ENCODE results near the gene LRSAM1.
A peak's percentile ranks its signal among the peaks of the same experiment; 100 is the strongest.

The LRSAM1 gene

GRCh38 chr9:127535834-127536233 lies 84.5 kb downstream of the LRSAM1 start:
- DNase-seq (ENCODE audit: low spot score): peak; percentile 81

GRCh38 chr9:127536499-127536898 lies 85.2 kb downstream of the LRSAM1 start:
- no peak for DNase-seq (ENCODE audit: low spot score)

DNA sequence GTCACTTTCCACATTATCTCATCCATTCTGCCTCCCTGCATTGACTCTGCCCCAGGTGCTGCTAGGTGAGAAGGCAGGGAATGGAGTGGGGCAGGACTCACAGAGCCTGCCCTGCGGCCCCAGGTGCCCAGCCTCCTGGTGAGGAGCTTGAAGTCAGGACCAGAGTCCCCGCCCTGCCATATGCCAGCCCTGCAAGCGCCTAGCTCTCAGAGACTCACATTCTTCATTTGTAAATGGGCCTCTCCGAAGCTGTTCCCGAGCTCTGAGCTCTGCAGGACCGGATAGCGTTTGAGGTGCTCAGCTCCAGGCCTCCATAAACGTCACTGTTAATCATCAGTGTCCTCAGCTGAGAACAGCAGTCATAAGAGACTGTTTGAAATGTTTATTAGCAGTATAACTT lies 85.7 kb downstream of the LRSAM1 start:
- DNase-seq (ENCODE audit: low spot score): peak; percentile 53

DNA sequence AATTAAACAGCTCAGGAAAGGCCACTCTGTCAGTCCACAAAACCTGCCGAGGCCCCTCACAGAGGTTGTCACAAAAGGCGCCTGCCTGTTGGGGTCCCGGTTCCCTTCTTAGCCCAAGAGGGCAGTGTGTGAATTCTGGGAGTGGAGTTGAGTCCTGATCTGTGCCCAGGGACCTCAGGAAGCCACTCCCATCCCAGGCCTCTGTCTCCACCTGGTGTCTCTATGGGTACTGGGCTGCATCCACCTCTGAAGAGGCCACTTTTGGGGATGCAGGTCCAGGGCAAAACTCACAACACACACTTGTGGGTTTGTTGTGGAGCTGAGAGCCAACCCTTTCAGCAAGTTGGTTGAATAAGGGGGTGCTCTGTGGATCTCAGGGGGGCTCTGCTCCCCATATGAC lies 86.5 kb downstream of the LRSAM1 start:
- DNase-seq (ENCODE audit: low spot score): no peak

DNA sequence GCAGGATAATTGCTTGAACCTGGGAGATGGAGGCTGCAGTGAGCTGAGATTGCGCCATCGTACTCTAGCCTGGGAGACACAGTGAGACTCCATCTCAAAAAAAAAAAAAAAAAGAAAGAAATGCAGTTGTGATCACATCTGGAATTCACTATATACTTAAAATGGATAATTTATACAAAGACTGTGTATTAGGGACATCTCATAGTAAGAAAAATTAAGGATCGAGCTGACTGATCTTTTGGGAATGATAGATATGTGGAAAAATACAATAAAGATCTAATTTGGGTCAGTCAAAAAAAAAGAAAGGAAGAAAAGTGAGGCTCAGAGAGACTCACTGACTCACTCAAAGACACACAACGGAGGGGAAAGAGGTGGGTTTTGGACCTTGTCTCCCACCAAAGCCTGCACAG lies 87.5 kb downstream of the LRSAM1 start:
- DNase-seq (ENCODE audit: low spot score): peak; percentile 65

- DNase-seq (ENCODE audit: low spot score): peak; percentile 79
Observed at GRCh38 chr9:127539259-127539981, 88.1 kb downstream of the LRSAM1 start.

GRCh38 chr9:127539982-127540663 lies 88.8 kb downstream of the LRSAM1 start:
- DNase-seq (ENCODE audit: low spot score): no peak

GRCh38 chr9:127540664-127541041 lies 89.3 kb downstream of the LRSAM1 start:
- no peak for DNase-seq (ENCODE audit: low spot score)

- no peak for DNase-seq (ENCODE audit: low spot score)
Observed at GRCh38 chr9:127541176-127541575, 89.9 kb downstream of the LRSAM1 start.

DNA sequence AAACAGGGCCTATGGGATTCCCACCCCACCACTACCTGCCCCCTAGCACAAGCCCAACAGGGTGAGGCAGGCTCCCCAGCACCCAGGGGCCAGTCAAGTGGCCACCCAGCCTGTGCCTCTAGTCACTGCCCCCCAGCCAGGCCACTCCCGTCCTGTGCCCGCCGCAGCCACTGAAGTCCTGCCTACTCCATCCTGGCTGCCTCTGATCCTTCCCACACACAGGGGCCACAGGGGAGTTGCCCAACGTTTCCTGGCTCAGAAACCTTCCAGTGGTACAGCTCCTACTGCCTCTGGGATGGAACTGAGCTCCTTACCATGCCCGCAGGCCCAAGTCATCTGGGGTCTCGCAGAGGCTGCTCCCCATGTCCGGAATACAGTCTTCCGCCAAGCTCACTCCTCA lies 90.6 kb downstream of the LRSAM1 start:
- DNase-seq (ENCODE audit: low spot score): peak; percentile 67

GRCh38 chr9:127543221-127543620 lies 91.9 kb downstream of the LRSAM1 start:
- no peak for DNase-seq (ENCODE audit: low spot score)

GRCh38 chr9:127543973-127544533 lies 92.7 kb downstream of the LRSAM1 start:
- no peak for DNase-seq (ENCODE audit: low spot score)

GRCh38 chr9:127545196-127546124 lies 94.2 kb downstream of the LRSAM1 start:
- peak; percentile 65 for DNase-seq (ENCODE audit: low spot score)

GRCh38 chr9:127546125-127546832 lies 95.0 kb downstream of the LRSAM1 start:
- DNase-seq (ENCODE audit: low spot score): no peak

GRCh38 chr9:127548352-127548881 lies 97.1 kb downstream of the LRSAM1 start:
- no peak for DNase-seq (ENCODE audit: low spot score)

DNA sequence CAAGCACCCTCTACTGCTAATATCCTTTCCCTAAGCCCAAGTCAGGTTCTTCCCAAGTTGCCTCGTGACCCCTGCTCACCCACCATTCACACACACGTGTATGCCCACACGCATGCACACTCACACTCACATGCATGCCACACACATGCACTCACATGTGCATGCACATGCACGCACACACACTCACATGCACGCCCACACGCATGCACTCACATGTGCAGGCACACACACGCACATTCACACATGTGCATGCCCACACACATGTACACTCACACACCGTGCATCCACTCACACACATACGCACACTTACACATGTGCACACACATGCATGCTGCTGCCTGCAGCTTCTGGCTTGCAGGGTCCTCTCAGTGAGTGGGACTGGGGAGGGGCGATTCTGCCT lies 97.9 kb downstream of the LRSAM1 start:
- DNase-seq (ENCODE audit: low spot score): no peak

- no peak for DNase-seq (ENCODE audit: low spot score)
Observed at GRCh38 chr9:127549751-127550150, 98.4 kb downstream of the LRSAM1 start.

- DNase-seq (ENCODE audit: low spot score): no peak
Observed at GRCh38 chr9:127550282-127550681, 99.0 kb downstream of the LRSAM1 start.

DNA sequence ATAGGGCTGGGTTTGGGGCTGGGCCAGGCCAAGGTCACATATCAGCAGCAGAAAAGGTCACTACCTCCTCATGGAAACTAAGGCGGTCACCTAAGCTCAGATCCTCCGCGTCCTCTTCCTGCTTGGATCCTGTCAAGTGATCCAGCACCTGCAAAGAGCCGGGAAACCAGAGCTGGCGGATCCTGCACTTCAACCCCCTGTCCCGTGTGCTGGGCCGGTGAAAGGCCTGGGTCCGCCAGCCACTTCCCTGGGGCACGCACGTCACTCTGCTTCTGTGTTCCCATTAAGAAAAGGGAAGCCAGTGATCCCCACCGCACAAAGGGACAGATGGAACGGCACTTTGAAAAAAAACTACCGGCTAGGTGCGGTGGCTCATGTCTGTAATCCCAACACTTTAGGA lies 99.4 kb downstream of the LRSAM1 start:
- no peak for DNase-seq (ENCODE audit: low spot score)
